Activated CD8-positive, alpha-beta memory T cell treated with anti-CD3 and anti-CD28 coated beads, Interleukin-2, amount 10 ng/mL, durations not matched to agents 7 days and 5 days (primary cell): ENCODE data around the gene DUT. TPM values are rescaled to one million over a fixed set of nuclear protein-coding genes. Genes with fewer than 3 reads are reported as not detected.

ENCODE experiments used
- ATAC-seq: fragments of 150-1000 bp; cut with Tn5 transposase; one replicate; pipeline ENCODE4 v1.10.0; 2021; ENCODE audit warnings: moderate library complexity
- CTCF ChIA-PET: fragments of 350-600 bp; sonication (Branson Sonifier 250); formaldehyde crosslinking; loops from one replicate; lab custom pipeline; 2021; ENCODE audit warnings: antibody characterized with exemption; lab: Charles Lee
- DNase-seq: peaks from one replicate; pipeline ENCODE4 v3.0.0-alpha.2; 2020
- H3K27ac Mint-ChIP-seq: one replicate; pipeline ENCODE4 v1.8.0; 2021; ENCODE audit warnings: mild to moderate bottlenecking, mixed read lengths
- H3K27me3 Mint-ChIP-seq: one replicate; pipeline ENCODE4 v1.8.0; 2021; ENCODE audit warnings: mixed read lengths
- H3K36me3 Mint-ChIP-seq: one replicate; pipeline ENCODE4 v1.8.0; 2021; ENCODE audit warnings: mild to moderate bottlenecking, mixed read lengths
- H3K4me1 Mint-ChIP-seq: one replicate; pipeline ENCODE4 v1.8.0; 2021; ENCODE audit warnings: mixed read lengths
- H3K4me3 Mint-ChIP-seq: one replicate; pipeline ENCODE4 v1.8.0; 2021; ENCODE audit warnings: mild to moderate bottlenecking, moderate library complexity, mixed read lengths
- H3K9me3 Mint-ChIP-seq: one replicate; pipeline ENCODE4 v1.8.0; 2022; ENCODE audit warnings: low read depth, mixed read lengths
- total RNA-seq, 2 experiments: library from RNA; stranded (reverse); gene quantifications; one replicate each; pipeline ENCODE4 v1.2.3, GENCODE V29; 2021

The DUT gene
- total RNA-seq, 2 experiments from 2014 or later: 348 to 349 TPM

DNA sequence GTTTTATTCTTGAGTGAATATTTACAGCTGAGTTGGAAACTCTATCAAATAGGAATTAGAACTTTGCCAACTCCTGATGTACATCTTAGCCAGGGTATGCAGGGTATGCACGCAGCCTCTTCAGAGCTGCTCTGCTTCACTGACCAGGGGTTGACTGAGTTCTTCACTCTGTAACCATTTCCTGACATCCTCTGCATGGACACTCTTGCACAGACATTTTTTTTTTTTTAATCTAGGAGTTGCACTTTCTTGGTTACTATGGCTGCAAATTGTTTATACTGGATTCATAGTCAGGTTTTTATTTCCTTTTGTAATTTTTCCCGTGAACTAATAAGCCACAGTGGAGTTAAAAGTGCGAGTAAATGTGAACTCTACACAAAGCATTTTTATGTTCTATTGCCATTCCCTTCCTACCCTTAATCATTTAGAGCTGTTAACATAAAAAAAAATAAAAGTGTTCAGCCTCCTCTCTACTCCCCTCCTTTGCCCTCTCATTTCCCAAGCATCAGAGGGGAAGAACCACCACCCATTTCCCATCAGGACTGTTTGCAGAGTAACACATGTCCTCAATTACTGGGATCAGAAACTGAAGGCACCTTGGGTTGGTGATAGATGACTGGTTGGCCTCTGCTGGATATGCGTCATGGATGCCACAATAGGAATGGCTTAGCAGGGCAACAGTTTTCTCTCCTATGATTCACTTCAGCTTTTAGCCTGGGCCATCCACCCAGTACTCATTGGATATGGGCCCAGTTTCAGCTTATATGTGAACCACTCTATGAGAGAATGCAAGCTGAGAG is 54.0 kb downstream of the DUT start:
- CTCF ChIA-PET: no interaction called here
- H3K27ac Mint-ChIP-seq: no peak overlapping the region
- ATAC-seq (no peak), DNase-seq (no peak)
- no peak overlapping the region for H3K4me3 Mint-ChIP-seq
- no peaks in the 10 kb centered on the region for H3K36me3 Mint-ChIP-seq
- no peaks in the 10 kb centered on the region for H3K9me3 Mint-ChIP-seq
- H3K4me1 Mint-ChIP-seq: peaks cover 2% of the 10 kb centered on the region
- H3K27me3 Mint-ChIP-seq: peaks cover 29% of the 10 kb centered on the region

GRCh38 chr15:48388016-48388851 is 57.0 kb downstream of the DUT start:
- Mint-ChIP-seq H3K4me3 (no peak overlapping the region), H3K27me3 (peaks cover 29% of the 10 kb centered on the region), H3K27ac (no peak overlapping the region), H3K36me3 (no peaks in the 10 kb centered on the region), H3K9me3 (no peaks in the 10 kb centered on the region), H3K4me1 (no peaks in the 10 kb centered on the region)
- ATAC-seq (no peak), DNase-seq (no peak)
- CTCF ChIA-PET: no interaction called here

DNA sequence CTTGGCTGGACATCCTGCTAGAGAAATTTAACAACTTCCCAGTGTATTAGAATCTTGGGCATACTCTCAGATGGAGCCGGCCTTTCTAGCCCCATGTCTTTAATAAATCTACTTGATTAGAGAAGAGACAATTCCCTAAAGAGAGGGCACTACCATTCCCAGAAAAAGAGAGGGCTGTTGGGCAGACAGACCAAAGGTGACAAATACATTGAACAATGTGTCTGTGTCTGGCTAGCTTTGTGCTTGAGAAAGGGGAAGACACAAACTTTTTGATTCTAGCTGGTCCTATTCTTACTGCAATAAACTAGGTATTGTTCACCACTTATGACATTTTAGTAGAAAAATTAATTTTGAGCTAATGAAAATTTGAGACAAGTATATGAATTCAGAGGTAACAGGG is 57.7 kb downstream of the DUT start:
- no peaks in the 10 kb centered on the region for H3K9me3 Mint-ChIP-seq
- CTCF ChIA-PET: no interaction called here
- peaks cover 24% of the 10 kb centered on the region for H3K27me3 Mint-ChIP-seq
- no peaks in the 10 kb centered on the region for H3K36me3 Mint-ChIP-seq
- ATAC-seq (no peak), DNase-seq (no peak)
- H3K4me1 Mint-ChIP-seq: no peaks in the 10 kb centered on the region
- H3K4me3 Mint-ChIP-seq: no peak overlapping the region
- H3K27ac Mint-ChIP-seq: no peak overlapping the region

- no peaks in the 10 kb centered on the region for H3K9me3 Mint-ChIP-seq
- peaks cover 24% of the 10 kb centered on the region for H3K27me3 Mint-ChIP-seq
- no peak overlapping the region for H3K27ac Mint-ChIP-seq
- H3K4me3 Mint-ChIP-seq: no peak overlapping the region
- ATAC-seq: no peak
- no peaks in the 10 kb centered on the region for H3K36me3 Mint-ChIP-seq
- no peak for DNase-seq
- H3K4me1 Mint-ChIP-seq: no peaks in the 10 kb centered on the region
- CTCF ChIA-PET: no interaction called here
Measured at GRCh38 chr15:48389691-48390143, 58.5 kb downstream of the DUT start.

DNA sequence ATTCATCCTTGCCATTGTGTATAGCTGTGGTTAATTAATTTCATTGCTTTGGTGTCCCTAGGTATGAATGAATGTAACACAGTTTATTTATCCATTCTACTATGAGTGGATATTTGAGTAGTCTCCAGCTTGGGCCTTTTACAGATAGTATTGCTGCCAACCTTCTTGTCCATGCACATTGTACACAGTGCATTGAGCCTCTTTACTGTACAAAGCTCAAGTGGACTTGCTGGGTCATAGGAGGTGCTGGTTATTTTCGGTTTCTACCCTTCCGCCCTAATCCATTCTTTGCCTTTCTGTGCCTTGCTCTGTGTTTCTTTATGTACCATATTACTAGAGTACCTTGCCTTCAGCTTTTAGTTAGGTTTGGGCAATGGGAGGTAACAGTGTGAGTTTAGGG is 60.7 kb downstream of the DUT start:
- CTCF ChIA-PET: no interaction called here
- no peaks in the 10 kb centered on the region for H3K4me1 Mint-ChIP-seq
- ATAC-seq (no peak), DNase-seq (no peak)
- H3K27ac Mint-ChIP-seq: no peak overlapping the region
- H3K27me3 Mint-ChIP-seq: peaks cover 22% of the 10 kb centered on the region
- no peak overlapping the region for H3K4me3 Mint-ChIP-seq
- H3K36me3 Mint-ChIP-seq: no peaks in the 10 kb centered on the region
- no peaks in the 10 kb centered on the region for H3K9me3 Mint-ChIP-seq

DNA sequence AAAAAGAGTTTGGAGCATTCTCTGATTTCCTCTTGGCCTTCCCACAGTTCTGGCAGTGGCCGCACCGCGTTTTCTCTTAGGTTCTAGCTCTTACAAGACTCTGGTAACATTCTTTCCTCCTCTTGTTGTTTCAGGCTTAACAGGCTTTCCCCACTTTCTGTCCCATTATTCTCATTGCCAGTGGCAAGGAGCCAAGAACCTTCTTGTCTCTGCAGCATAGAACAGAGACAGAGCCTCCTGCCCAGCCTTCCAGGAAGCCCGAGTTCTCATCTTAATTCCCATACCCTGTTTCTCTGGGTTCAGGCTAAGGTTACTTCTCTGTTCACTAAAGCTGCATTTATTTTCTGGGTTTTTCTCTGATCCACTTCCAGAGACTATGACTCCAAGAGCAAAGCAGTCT is 61.1 kb downstream of the DUT start:
- Mint-ChIP-seq H3K27me3 (peaks cover 22% of the 10 kb centered on the region), H3K4me3 (no peak overlapping the region), H3K4me1 (no peaks in the 10 kb centered on the region), H3K9me3 (no peaks in the 10 kb centered on the region), H3K27ac (no peak overlapping the region), H3K36me3 (no peaks in the 10 kb centered on the region)
- ATAC-seq (no peak), DNase-seq (no peak)
- CTCF ChIA-PET: no interaction called here

Other genes starting within 250 kb of the DUT start
- not detected for gene SLC24A5, start 210.4 kb upstream of the DUT start, total RNA-seq
- gene MYEF2, start 153.1 kb upstream of the DUT start, total RNA-seq: 10 to 100 TPM; 19.9 to 25.8 TPM
- not detected for gene CTXN2, start 139.8 kb upstream of the DUT start, total RNA-seq
- gene SLC12A1, start 125.1 kb upstream of the DUT start, total RNA-seq: not detected